ENCODE measurements around the gene INTS7. TPM values are rescaled to one million over a fixed set of nuclear protein-coding genes. Genes with fewer than 3 reads are reported as not detected.
A peak's percentile ranks its signal among the peaks of the same experiment; 100 is the strongest.

The INTS7 gene, protein sequence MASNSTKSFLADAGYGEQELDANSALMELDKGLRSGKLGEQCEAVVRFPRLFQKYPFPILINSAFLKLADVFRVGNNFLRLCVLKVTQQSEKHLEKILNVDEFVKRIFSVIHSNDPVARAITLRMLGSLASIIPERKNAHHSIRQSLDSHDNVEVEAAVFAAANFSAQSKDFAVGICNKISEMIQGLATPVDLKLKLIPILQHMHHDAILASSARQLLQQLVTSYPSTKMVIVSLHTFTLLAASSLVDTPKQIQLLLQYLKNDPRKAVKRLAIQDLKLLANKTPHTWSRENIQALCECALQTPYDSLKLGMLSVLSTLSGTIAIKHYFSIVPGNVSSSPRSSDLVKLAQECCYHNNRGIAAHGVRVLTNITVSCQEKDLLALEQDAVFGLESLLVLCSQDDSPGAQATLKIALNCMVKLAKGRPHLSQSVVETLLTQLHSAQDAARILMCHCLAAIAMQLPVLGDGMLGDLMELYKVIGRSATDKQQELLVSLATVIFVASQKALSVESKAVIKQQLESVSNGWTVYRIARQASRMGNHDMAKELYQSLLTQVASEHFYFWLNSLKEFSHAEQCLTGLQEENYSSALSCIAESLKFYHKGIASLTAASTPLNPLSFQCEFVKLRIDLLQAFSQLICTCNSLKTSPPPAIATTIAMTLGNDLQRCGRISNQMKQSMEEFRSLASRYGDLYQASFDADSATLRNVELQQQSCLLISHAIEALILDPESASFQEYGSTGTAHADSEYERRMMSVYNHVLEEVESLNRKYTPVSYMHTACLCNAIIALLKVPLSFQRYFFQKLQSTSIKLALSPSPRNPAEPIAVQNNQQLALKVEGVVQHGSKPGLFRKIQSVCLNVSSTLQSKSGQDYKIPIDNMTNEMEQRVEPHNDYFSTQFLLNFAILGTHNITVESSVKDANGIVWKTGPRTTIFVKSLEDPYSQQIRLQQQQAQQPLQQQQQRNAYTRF
- 8.5 TPM for total RNA-seq (2013)
- polyA plus RNA-seq (10 to 100 TPM in 1 of 3 donors, 1 to 10 TPM in 2; 6.1 to 10.7 (median 7.6) TPM), polyA minus RNA-seq (3.9 and 7.9 TPM in 2 replicates), total RNA-seq (7.1 to 32.0 (median 12.5) reads per million in 11 experiments)

GRCh38 chr1:212035123-212035834, at the start of gene INTS7, which contains the start of gene DTL:
INTS7 (minus strand) TSS chr1:212035557; CDS start chr1:212035437, 120 bp downstream.
DTL (plus strand) TSS chr1:212035748; CDS start chr1:212035891, 143 bp downstream.
- peaks cover 91% of the 10 kb centered on the region for H3K79me2 ChIP-seq (ENCODE audit: insufficient read depth, low read length)
- H4K20me1 ChIP-seq (ENCODE audit: insufficient read depth, low read length) = no peaks in the 10 kb centered on the region
- intact Hi-C loops (cut with micrococcal nuclease) = loop anchor here in 1 of 2 donors (10.0 kb wide), 1 partner anchor 350 kb away; no protein-coding TSS in a partner anchor
- H3K4me3 Mint-ChIP-seq = peak within 1 kb of the TSS; percentile 98 to 99
- H3K4me2 ChIP-seq (replicated peaks; ENCODE audit: extremely low read depth, low read length, poor library complexity, severe bottlenecking) = peak within 1 kb of the TSS; percentile 91
- H3K27ac ChIP-seq (ENCODE audit: low read depth in 1 of 2, low read length in 2 of 2) = peak within 1 kb of the TSS; percentile 74 to 83
- no peaks in the 10 kb centered on the region for H3K36me3 ChIP-seq (replicated peaks in 1 of 2; ENCODE audit: control insufficient read depth in 1 of 2, insufficient read depth in 2 of 2, low read length in 2 of 2)
- H3K27me3 ChIP-seq (ENCODE audit: control insufficient read depth in 2 of 2, insufficient read depth in 2 of 2, low read length in 2 of 2) = no peaks in the 10 kb centered on the region
- peak; percentile 99 for DNase-seq
- H3K9me3 ChIP-seq (replicated peaks in 1 of 2; ENCODE audit: control insufficient read depth in 1 of 2, insufficient read depth in 1 of 2, low read length in 2 of 2) = no peaks in the 10 kb centered on the region
- H3K4me1 Mint-ChIP-seq = peaks cover 58% of the 10 kb centered on the region
- no peaks in the 10 kb centered on the region for H3K27me3 Mint-ChIP-seq (ENCODE audit: low read depth in 3 of 3)
- peaks cover 28 to 43% of the 10 kb centered on the region in 2 donors for H3K4me1 ChIP-seq (ENCODE audit: control insufficient read depth in 1 of 2, insufficient read depth in 2 of 2, low read length in 2 of 2)
- under 1% methylated on average over 42 of the region's 53 CpGs for WGBS (ENCODE audit: insufficient coverage)
- H3K4me3 ChIP-seq (replicated peaks in 1 of 3; ENCODE audit: low read depth in 2 of 3, low read length in 3 of 3) = peak within 1 kb of the TSS; percentile 88 to 97 (median 91)
- TF ChIP-seq CTCF (IDR thresholded peaks at IDR 0.05) = peak; percentile 95
- peak within 1 kb of the TSS; percentile 64 for H3K9ac ChIP-seq (ENCODE audit: insufficient read depth, low read length, poor library complexity, severe bottlenecking)
- peak within 1 kb of the TSS; percentile 98 for H2AFZ ChIP-seq (ENCODE audit: insufficient read depth, low read depth, low read length, poor library complexity, severe bottlenecking)
- H3K9me3 Mint-ChIP-seq = no peaks in the 10 kb centered on the region
- H3K27ac Mint-ChIP-seq = peak within 1 kb of the TSS; percentile 94 to 98 (median 98)
- H3K36me3 Mint-ChIP-seq = peaks cover 4 to 8% of the 10 kb centered on the region in 2 donors

All from CD14-positive monocyte (primary cell).